PC-9 (cell line): ENCODE data around the gene NXPH1. TPM values are rescaled to one million over a fixed set of nuclear protein-coding genes. Genes with fewer than 3 reads are reported as not detected.

Experiments
- BruUV-seq: library from RNA; stranded (reverse); fragments of 400-500 nt; replicated peaks from 2 replicates; lab custom pipeline; 2021; lab: Mats Ljungman, UMichigan
- CTCF ChIA-PET: fragments of 300-600 bp; sonication (Branson Sonifier 250); formaldehyde crosslinking; loops from one replicate; lab custom pipeline; 2022; ENCODE audit warnings: antibody characterized with exemption; lab: Charles Lee
- POLR2A ChIA-PET: fragments of 300-600 bp; sonication (Branson Sonifier 250); formaldehyde crosslinking; loops from one replicate; lab custom pipeline; 2022; ENCODE audit warnings: antibody characterized with exemption; ENCODE audit not compliant: unreplicated experiment; lab: Charles Lee
- DNase-seq, 2 experiments: peaks; one replicate each; pipeline versions ENCODE4 v3.0.0 to v3.0.0-alpha.2; 2015 to 2022; ENCODE audit warnings: mixed read lengths in 1 of 2
- H2AFZ ChIP-seq: fragments of 200-600 bp; sonication (generic); 2 replicates; pipeline ENCODE4 v1.8.1; 2017; ENCODE audit warnings: antibody characterized with exemption
- H3F3A ChIP-seq: fragments of 200-600 bp; sonication (generic); 2 replicates; pipeline ENCODE4 v1.8.1; 2017; ENCODE audit warnings: antibody characterized with exemption, mild to moderate bottlenecking, low read depth; ENCODE audit not compliant: insufficient read depth
- H3K27ac ChIP-seq: fragments of 200-600 bp; sonication (generic); 2 replicates; pipeline ENCODE4 v1.6.1; 2016; ENCODE audit warnings: mixed run types
- H3K27me3 ChIP-seq: fragments of 200-600 bp; sonication (generic); 2 replicates; pipeline ENCODE4 v1.6.1; 2016; ENCODE audit warnings: low read depth, mixed run types; ENCODE audit not compliant: insufficient read depth
- H3K36me3 ChIP-seq: fragments of 200-600 bp; sonication (generic); 2 replicates; pipeline ENCODE4 v1.6.1; 2016; ENCODE audit warnings: low read depth, mixed run types
- H3K4me1 ChIP-seq: fragments of 200-600 bp; sonication (generic); replicated peaks from 2 replicates; pipeline ENCODE4 v1.6.1; 2016; ENCODE audit warnings: mixed run types; ENCODE audit not compliant: insufficient read depth
- H3K4me2 ChIP-seq: fragments of 200-600 bp; sonication (generic); 2 replicates; pipeline ENCODE4 v1.6.1; 2017; ENCODE audit warnings: mixed run types
- H3K4me3 ChIP-seq: fragments of 200-600 bp; sonication (generic); 2 replicates; pipeline ENCODE4 v1.6.1; 2016; ENCODE audit warnings: mixed run types
- H3K79me2 ChIP-seq: fragments of 200-600 bp; sonication (generic); 2 replicates; pipeline ENCODE4 v1.6.1; 2017; ENCODE audit warnings: low read depth, mixed run types
- H3K9me2 ChIP-seq: fragments of 200-600 bp; sonication (generic); 2 replicates; pipeline ENCODE4 v1.8.1; 2017; ENCODE audit warnings: mild to moderate bottlenecking; ENCODE audit not compliant: insufficient read depth
- H3K9me3 ChIP-seq: fragments of 200-600 bp; sonication (generic); 2 replicates; pipeline ENCODE4 v1.8.1; 2016; ENCODE audit warnings: low read depth; ENCODE audit not compliant: insufficient read depth
- H4K20me1 ChIP-seq: fragments of 200-600 bp; sonication (generic); 2 replicates; pipeline ENCODE4 v1.8.1; 2017; ENCODE audit not compliant: insufficient read depth
- EZH2 ChIP-seq: fragments of 200-600 bp; sonication (generic); IDR thresholded peaks from 2 replicates; pipeline ENCODE4 v1.8.0; 2017; ENCODE audit warnings: antibody characterized with exemption, low read depth
- intact Hi-C: fragments of 100-400 bp; cut with micrococcal nuclease; formaldehyde crosslinking; loops from one replicate; pipeline ENCODE4 v1.10.0; 2022; ENCODE audit not compliant: unreplicated experiment
- total RNA-seq: library from RNA; stranded (reverse); gene quantifications from 2 replicates; pipeline ENCODE4 v1.2.3, GENCODE V29; 2021
- TF ChIP-seq, protein P1 (sequence below): fragments of 200-600 bp; sonication (generic); conservative IDR thresholded peaks from 2 replicates; pipeline ENCODE4 v1.6.1; 2017; ENCODE audit warnings: mixed run types, antibody characterized with exemption, mild to moderate bottlenecking, moderate library complexity

The NXPH1 gene
- total RNA-seq, 1 experiment from 2014 or later = not detected

DNA sequence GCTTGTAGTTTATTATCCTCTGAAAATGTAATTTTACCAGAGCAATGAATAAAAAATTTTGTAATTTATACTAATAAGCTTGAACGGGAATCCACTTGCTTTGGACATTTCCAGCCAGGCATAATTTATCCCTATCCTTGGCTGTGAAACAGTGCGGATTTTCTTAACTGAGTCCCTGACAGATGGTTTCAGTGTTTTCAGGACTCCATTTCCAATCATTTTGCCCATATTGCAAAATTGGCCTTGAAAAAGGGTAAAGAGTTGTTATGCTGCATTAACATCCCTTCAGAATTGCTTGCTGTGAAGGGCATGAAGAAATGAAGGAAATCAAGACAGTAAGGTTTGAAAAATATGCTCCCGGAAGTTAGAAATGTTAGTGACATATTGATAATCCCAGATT lies 57.7 kb downstream of the NXPH1 start:
- no peak overlapping the region for H3K27ac ChIP-seq
- intact Hi-C loops = no loop called here
- ChIA-PET POLR2A (no interaction called here), CTCF (no interaction called here)
- no peaks in the 10 kb centered on the region for H3K9me2 ChIP-seq
- H4K20me1 ChIP-seq = no peaks in the 10 kb centered on the region
- no peaks in the 10 kb centered on the region for H3F3A ChIP-seq
- peaks cover 4% of the 10 kb centered on the region; the same call in 1 of the 2 replicates for H3K27me3 ChIP-seq
- no peaks in the 10 kb centered on the region for H3K36me3 ChIP-seq
- DNase-seq = peak in 1 of 2 experiments; percentile 30
- no TSS peak for BruUV-seq
- no peaks in the 10 kb centered on the region for H3K9me3 ChIP-seq
- no peak overlapping the region for H3K4me3 ChIP-seq
- no peak overlapping the region for H2AFZ ChIP-seq
- no peak for TF ChIP-seq EZH2
- H3K79me2 ChIP-seq = no peaks in the 10 kb centered on the region
- no peak overlapping the region for H3K4me2 ChIP-seq
- H3K4me1 ChIP-seq = no peaks in the 10 kb centered on the region

DNA sequence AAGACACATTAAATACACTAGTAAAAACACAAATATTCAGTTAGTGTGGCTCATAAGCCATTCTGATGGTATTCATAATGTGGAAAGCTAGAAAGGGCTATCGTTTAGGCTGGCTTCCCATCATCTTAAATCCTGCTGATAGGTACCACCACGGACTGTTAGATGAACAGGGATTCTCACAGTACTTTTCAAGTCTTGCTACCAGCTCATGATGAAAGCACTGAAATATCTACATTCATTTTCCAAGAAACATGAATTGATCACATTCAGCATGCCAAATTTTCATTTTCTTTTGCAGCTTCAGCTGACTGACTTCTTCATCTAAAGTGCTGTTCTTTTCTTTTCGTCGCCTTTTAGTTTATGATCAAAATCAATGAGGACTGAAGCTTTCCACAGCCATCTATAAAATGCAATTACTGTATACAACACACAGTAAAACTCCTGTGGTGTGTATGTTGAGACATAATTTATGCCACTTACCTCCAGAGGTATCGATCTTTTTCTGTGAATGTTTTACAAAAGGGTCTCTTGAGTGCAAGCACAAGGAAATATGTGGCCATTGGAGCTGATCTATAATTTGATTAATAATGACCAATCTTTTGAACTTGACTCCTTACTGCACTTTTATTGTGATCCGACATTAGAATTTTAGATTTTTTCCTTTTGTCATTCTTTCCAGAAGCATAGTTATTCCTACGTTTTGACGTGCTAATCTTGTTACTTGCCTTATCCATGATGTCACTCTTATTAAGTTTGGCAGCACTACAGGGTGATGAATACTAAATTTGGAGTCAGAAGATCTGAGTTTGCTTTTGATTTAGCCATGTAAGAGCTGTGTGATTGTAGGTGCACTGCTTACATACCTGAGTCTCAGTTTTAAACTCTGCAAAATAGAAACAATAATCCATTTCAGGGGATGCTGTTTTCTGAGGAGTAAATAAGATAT lies 58.4 kb downstream of the NXPH1 start:
- intact Hi-C loops = no loop called here
- DNase-seq = no peak
- Histone ChIP-seq H3K4me2 (no peak overlapping the region), H4K20me1 (no peaks in the 10 kb centered on the region), H3K79me2 (no peaks in the 10 kb centered on the region), H3K4me1 (no peaks in the 10 kb centered on the region), H3K27me3 (peaks cover 4% of the 10 kb centered on the region; the same call in 1 of the 2 replicates), H3K4me3 (no peak overlapping the region), H3K9me2 (no peaks in the 10 kb centered on the region), H2AFZ (no peak overlapping the region), H3F3A (no peaks in the 10 kb centered on the region), H3K27ac (no peak overlapping the region), H3K36me3 (no peaks in the 10 kb centered on the region), H3K9me3 (no peaks in the 10 kb centered on the region)
- no TSS peak for BruUV-seq
- ChIA-PET CTCF (no interaction called here), POLR2A (no interaction called here)
- TF ChIP-seq EZH2 = no peak
- TF ChIP-seq, protein P1, sequence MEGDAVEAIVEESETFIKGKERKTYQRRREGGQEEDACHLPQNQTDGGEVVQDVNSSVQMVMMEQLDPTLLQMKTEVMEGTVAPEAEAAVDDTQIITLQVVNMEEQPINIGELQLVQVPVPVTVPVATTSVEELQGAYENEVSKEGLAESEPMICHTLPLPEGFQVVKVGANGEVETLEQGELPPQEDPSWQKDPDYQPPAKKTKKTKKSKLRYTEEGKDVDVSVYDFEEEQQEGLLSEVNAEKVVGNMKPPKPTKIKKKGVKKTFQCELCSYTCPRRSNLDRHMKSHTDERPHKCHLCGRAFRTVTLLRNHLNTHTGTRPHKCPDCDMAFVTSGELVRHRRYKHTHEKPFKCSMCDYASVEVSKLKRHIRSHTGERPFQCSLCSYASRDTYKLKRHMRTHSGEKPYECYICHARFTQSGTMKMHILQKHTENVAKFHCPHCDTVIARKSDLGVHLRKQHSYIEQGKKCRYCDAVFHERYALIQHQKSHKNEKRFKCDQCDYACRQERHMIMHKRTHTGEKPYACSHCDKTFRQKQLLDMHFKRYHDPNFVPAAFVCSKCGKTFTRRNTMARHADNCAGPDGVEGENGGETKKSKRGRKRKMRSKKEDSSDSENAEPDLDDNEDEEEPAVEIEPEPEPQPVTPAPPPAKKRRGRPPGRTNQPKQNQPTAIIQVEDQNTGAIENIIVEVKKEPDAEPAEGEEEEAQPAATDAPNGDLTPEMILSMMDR = no peak

DNA sequence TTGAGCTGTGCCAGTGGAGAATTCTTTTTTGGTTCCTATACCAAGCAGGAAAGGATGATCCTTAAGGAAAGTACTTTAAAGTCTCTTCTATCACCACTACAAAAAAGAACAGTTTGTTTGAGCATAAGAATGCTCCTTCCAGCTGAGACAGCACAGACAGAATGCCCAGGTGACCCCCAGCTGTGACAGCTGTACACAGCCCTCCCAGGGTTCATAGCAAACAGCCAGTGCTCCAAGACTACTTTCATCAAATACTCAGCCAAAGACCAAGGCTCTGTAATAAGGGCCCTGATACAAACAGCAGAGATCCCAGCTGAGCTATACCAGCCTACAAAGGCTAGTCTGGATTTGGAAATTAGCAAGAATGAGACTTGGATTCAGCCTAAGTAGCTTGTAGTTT lies 65.7 kb downstream of the NXPH1 start:
- TF ChIP-seq, protein P1 = no peak
- no peak for TF ChIP-seq EZH2
- H3F3A ChIP-seq = no peaks in the 10 kb centered on the region
- no peaks in the 10 kb centered on the region for H3K9me3 ChIP-seq
- no TSS peak for BruUV-seq
- H3K79me2 ChIP-seq = no peaks in the 10 kb centered on the region
- no peak overlapping the region for H2AFZ ChIP-seq
- ChIA-PET CTCF (no interaction called here), POLR2A (no interaction called here)
- H3K4me1 ChIP-seq = no peaks in the 10 kb centered on the region
- H3K9me2 ChIP-seq = no peaks in the 10 kb centered on the region
- no peaks in the 10 kb centered on the region for H3K27me3 ChIP-seq
- H4K20me1 ChIP-seq = no peaks in the 10 kb centered on the region
- no peak overlapping the region for H3K4me3 ChIP-seq
- no peak overlapping the region for H3K4me2 ChIP-seq
- H3K27ac ChIP-seq = no peak overlapping the region
- intact Hi-C loops = no loop called here
- no peaks in the 10 kb centered on the region for H3K36me3 ChIP-seq
- DNase-seq = no peak
